ENCODE data around the gene DAB2IP.
"Not testable (repeated sequence)": the region's sequence is repeated elsewhere in the genome, so short reads cannot be mapped to it uniquely, and the experiment has no call there.

Gene DAB2IP

DNA sequence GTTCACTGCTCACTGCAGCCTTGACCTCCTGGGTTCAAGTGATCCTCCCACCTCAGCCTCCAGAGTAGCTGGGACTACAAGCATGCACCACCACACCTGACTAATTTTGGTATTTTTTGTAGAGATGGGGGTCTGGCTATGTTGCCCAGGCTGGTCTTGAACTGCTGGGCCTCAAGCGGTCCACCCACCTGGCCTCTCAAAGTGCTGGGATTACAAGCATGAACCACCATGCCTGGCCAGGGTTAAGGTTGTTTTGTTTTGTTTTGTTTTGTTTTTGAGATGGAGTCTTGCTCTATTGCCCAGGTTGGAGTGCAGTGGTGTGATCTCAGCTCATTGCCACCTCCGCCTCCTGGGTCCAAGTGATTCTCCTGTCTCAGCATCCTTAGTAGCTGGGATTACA is 28.0 kb upstream of the DAB2IP start:
- CTCF ChIA-PET: interaction anchor here (1.0 to 1.1 kb wide), 2 partner anchors 64 to 476 kb away, joined by 3 read pairs; no protein-coding TSS in a partner anchor
- POLR2A ChIA-PET; H3K27ac ChIP-seq (ENCODE audit: extremely low read depth, low read depth, low read length); H3K9me3 ChIP-seq (ENCODE audit: control insufficient read depth, insufficient read depth, low read depth, low read length); H3K4me1 ChIP-seq (ENCODE audit: control insufficient read depth, insufficient read depth, low read length); H3K4me3 ChIP-seq (ENCODE audit: low read depth, low read length); H3K36me3 ChIP-seq (ENCODE audit: control insufficient read depth in 2 of 2, insufficient read depth in 1 of 2, low read length in 2 of 2): not testable (repeated sequence)
- TF ChIP-seq ZNF121 (tag by site-specific recombination; IDR thresholded peaks at IDR 0.05): peak; percentile 94

- TF ChIP-seq ZBTB17 (tag by site-specific recombination; IDR thresholded peaks at IDR 0.05) (no peak), GFI1B (tag by site-specific recombination; IDR thresholded peaks at IDR 0.05) (no peak), SP2 (tag by site-specific recombination; IDR thresholded peaks at IDR 0.05) (no peak), ZNF785 (tag by site-specific recombination; IDR thresholded peaks at IDR 0.05) (no peak), ZNF837 (tag by site-specific recombination; IDR thresholded peaks at IDR 0.05) (no peak), ZNF132 (tag by site-specific recombination; IDR thresholded peaks at IDR 0.05; ENCODE audit: borderline replicate concordance) (no peak)
- TF ChIP-seq, protein P1, sequence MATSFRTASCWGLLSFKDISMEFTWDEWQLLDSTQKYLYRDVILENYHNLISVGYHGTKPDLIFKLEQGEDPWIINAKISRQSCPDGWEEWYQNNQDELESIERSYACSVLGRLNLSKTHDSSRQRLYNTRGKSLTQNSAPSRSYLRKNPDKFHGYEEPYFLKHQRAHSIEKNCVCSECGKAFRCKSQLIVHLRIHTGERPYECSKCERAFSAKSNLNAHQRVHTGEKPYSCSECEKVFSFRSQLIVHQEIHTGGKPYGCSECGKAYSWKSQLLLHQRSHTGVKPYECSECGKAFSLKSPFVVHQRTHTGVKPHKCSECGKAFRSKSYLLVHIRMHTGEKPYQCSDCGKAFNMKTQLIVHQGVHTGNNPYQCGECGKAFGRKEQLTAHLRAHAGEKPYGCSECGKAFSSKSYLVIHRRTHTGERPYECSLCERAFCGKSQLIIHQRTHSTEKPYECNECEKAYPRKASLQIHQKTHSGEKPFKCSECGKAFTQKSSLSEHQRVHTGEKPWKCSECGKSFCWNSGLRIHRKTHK (tag by site-specific recombination; IDR thresholded peaks at IDR 0.05): no peak
- POLR2A ChIA-PET: no interaction called here
- CTCF ChIA-PET: interaction anchor here (1.2 to 1.4 kb wide), 2 partner anchors 14 to 31 kb away, joined by 5 to 7 read pairs; no protein-coding TSS in a partner anchor
- no peak overlapping the region for H3K27ac ChIP-seq (ENCODE audit: extremely low read depth, low read depth, low read length)
- no peaks in the 10 kb centered on the region for H3K9me3 ChIP-seq (ENCODE audit: control insufficient read depth, insufficient read depth, low read depth, low read length)
- no peaks in the 10 kb centered on the region for H3K4me1 ChIP-seq (ENCODE audit: control insufficient read depth, insufficient read depth, low read length)
- H3K4me3 ChIP-seq (ENCODE audit: low read depth, low read length): no peak overlapping the region
- H3K36me3 ChIP-seq (ENCODE audit: control insufficient read depth in 2 of 2, insufficient read depth in 1 of 2, low read length in 2 of 2): no peaks in the 10 kb centered on the region
Observed at GRCh38 chr9:121625590-121625989, 25.8 kb upstream of the DAB2IP start.

DNA sequence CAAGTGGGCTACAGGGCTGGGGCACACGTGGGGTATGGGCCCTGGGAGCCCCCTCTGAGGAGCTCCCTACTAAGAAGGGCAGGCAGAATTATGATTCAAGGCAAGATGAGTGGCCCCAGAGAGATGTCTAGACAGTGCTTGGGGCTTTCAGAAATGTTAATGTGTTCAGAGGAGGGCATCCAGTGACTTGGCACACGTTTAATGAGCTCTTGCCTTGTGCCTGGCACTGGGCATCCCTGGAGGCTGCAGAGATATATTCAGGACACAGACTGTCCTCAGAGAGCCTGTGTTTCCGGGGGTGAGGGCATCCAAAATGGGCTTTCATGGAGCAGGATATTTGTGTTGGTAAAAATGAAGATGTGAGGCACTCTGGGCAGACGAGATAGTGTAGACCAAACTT is 25.4 kb upstream of the DAB2IP start:
- CTCF ChIA-PET: interaction anchor here (0.7 to 1.4 kb wide), 3 partner anchors 14 to 31 kb away, joined by 5 to 7 read pairs (median 6); no protein-coding TSS in a partner anchor
- Histone ChIP-seq H3K27ac (ENCODE audit: extremely low read depth, low read depth, low read length) (no peak overlapping the region), H3K36me3 (ENCODE audit: control insufficient read depth in 2 of 2, insufficient read depth in 1 of 2, low read length in 2 of 2) (no peaks in the 10 kb centered on the region), H3K9me3 (ENCODE audit: control insufficient read depth, insufficient read depth, low read depth, low read length) (no peaks in the 10 kb centered on the region), H3K4me1 (ENCODE audit: control insufficient read depth, insufficient read depth, low read length) (no peaks in the 10 kb centered on the region), H3K4me3 (ENCODE audit: low read depth, low read length) (no peak overlapping the region)
- POLR2A ChIA-PET: no interaction called here
- TF ChIP-seq, protein P2, sequence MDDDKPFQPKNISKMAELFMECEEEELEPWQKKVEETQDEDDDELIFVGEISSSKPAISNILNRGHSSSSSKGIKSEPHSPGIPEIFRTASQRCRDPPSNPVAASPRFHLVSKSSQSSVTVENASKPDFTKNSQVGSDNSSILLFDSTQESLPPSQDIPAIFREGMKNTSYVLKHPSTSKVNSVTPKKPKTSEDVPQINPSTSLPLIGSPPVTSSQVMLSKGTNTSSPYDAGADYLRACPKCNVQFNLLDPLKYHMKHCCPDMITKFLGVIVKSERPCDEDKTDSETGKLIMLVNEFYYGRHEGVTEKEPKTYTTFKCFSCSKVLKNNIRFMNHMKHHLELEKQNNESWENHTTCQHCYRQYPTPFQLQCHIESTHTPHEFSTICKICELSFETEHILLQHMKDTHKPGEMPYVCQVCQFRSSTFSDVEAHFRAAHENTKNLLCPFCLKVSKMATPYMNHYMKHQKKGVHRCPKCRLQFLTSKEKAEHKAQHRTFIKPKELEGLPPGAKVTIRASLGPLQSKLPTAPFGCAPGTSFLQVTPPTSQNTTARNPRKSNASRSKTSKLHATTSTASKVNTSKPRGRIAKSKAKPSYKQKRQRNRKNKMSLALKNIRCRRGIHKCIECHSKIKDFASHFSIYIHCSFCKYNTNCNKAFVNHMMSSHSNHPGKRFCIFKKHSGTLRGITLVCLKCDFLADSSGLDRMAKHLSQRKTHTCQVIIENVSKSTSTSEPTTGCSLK (tag by site-specific recombination; IDR thresholded peaks at IDR 0.05): no peak
- TF ChIP-seq ZNF2 (tag by site-specific recombination; IDR thresholded peaks at IDR 0.05): no peak
- TF ChIP-seq, protein P1 (tag by site-specific recombination; IDR thresholded peaks at IDR 0.05): no peak
- no peak for TF ChIP-seq ZNF639 (tag by site-specific recombination; IDR thresholded peaks at IDR 0.05)
- no peak for TF ChIP-seq SP7 (tag by site-specific recombination; IDR thresholded peaks at IDR 0.05)
- no peak for TF ChIP-seq ZNF785 (tag by site-specific recombination; IDR thresholded peaks at IDR 0.05)
- TF ChIP-seq ZBTB17 (tag by site-specific recombination; IDR thresholded peaks at IDR 0.05): peak; percentile 45; the same call in 1 of the 2 replicates
